Adrenal gland (tissue), 5 donors: Measurements from ENCODE around the gene MALRD1.

Source experiments
- CTCF ChIP-seq, 6 experiments: fragments of 450-650 bp in 4 of 6; fragments of 200-600 bp in 2 of 6; sonication (generic) in 1 of 6; IDR thresholded peaks; 1 replicate in 5 of 6; 2 replicates in 1 of 6; pipeline versions ENCODE4 v1.5.1 to v1.8.0; 2016 to 2021; ENCODE audit warnings: antibody characterized with exemption in 6 of 6, mild to moderate bottlenecking in 2 of 6, moderate library complexity in 1 of 6
- POLR2A ChIP-seq, 2 donors: fragments of 450-650 bp; IDR thresholded peaks; one replicate each; pipeline ENCODE4 v1.6.1; 2017; ENCODE audit warnings: antibody characterized with exemption in 2 of 2, mild to moderate bottlenecking in 2 of 2, moderate library complexity in 1 of 2
- donor health status: DM: no; HTN: no; CAD: no.

- TF ChIP-seq CTCF (IDR thresholded peaks at IDR 0.05) = no peak
- no peak for TF ChIP-seq POLR2A (IDR thresholded peaks at IDR 0.05)
Measured at GRCh38 chr10:19676063-19676462, 627.5 kb downstream of the MALRD1 start.
